Activated effector memory CD4-positive, alpha-beta T cell treated with Interleukin-2 at 50 U/mL for 16 hours (primary cell): Measurements from ENCODE around the gene GJB2.

Experiments used
- DNase-seq: peaks from one replicate; pipeline ENCODE4 v3.0.0-alpha.2; 2020

GJB2 gene

DNA sequence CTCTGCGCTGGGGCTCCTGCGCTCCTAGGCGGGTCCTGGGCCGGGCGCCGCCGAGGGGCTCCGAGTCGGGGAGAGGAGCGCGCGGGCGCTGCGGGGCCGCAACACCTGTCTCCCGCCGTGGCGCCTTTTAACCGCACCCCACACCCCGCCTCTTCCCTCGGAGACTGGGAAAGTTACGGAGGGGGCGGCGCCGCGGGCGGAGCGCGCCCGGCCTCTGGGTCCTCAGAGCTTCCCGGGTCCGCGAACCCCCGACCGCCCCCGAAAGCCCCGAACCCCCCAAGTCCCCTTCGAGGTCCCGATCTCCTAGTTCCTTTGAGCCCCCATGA, at the start of gene GJB2:
TSS of gene GJB2 (minus strand) at position 103 of the 326 bp plus-strand sequence. CDS start 3,357 bp downstream, outside the sequence.
- DNase-seq = no peak

- DNase-seq = no peak
Measured at GRCh38 chr13:20241593-20241992, 48.9 kb upstream of the GJB2 start.

DNA sequence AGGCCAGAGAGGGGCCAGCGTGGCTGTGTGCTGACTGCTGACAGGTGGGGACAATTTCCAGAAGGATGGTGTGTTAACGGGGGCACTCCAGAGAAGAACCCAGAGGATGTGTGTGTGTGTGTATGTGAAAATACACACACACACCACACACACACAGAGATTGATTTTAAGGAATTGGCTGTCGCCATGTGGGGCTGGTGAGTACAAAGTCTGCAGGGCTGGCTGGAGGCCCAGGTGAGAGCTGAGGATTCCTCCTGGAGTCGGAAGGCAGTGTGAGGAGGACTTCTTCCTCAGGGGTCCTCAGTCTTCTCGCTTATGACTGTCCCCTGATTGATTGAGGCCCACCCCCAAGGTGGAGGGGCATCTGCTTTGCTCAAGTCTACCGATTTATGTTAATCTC, 47.0 kb upstream of the GJB2 start:
- no peak for DNase-seq

DNA sequence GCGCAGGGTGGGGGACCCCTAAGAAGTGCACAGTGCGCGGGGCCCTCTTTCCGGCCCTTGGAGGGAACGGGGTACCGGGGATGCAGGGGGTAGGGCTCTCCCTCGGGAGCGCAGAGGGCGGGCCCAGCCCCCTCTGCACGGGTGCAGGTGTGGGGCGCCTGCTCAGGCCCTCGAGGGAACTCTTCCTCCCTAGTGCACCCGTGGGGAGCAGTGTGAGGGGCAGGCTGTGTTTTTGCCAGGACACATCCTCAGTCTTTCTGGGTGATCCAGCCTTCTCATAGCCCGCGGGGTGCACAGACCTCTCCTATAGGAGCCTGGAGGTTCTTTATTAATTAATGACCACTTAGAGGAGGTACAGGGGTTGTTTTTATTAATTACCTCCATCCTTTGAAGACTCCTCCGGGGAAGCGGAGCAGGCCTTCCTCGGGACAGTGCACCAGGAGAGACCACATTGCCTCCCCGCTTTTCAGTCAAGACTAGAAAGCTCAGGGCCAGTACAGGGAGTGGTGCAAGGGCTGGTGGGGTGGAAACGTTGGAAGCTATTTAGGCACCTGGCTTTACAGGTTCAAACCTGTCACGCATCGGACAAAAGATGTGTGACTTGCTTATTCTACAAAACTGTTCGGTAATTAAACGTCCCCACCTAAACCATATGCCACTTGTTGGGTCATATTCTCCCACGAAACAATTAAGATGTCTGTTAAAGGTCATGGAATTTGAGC, 40.0 kb upstream of the GJB2 start:
- no peak for DNase-seq

DNA sequence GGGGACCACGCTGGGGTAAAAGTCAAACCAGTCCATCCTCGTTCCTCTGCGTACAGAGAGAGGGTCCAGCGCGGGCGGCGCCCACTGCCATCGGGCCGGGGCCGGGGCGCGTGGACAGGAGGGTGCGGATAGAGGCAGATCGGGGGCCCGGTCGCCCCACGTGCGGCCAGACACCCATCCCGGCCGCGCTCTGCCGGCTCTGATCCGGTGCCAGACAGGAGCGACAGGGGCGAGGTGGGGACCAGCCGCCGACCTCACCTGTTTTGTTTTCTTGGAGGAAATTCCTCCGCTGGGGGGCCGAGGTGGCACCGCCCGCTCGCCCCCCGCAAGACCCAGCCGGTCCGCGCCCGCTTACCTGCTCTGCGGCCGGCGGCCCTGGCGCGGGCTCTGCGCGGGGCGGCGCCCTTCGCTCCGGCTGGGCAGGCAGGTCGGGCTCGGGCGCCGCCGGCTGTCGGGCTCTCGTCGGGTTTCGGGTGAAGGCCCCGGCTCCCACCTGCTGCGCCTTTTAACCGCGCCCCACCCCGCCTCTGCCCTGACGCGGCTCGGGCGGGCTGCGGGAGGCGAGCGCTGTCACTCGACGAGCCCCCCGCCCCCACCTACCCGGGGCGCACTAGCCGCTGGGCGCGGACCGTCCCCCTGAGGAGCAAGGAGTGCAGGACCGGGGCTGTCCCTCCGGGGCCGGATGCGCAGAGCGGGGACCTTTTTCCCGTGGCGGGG, 39.3 kb upstream of the GJB2 start, which contains the start of gene GJB6:
TSS of gene GJB6 (minus strand) at position 481 of the 717 bp plus-strand sequence. CDS start 8,839 bp downstream, outside the sequence.
- DNase-seq = peak; percentile 5

DNA sequence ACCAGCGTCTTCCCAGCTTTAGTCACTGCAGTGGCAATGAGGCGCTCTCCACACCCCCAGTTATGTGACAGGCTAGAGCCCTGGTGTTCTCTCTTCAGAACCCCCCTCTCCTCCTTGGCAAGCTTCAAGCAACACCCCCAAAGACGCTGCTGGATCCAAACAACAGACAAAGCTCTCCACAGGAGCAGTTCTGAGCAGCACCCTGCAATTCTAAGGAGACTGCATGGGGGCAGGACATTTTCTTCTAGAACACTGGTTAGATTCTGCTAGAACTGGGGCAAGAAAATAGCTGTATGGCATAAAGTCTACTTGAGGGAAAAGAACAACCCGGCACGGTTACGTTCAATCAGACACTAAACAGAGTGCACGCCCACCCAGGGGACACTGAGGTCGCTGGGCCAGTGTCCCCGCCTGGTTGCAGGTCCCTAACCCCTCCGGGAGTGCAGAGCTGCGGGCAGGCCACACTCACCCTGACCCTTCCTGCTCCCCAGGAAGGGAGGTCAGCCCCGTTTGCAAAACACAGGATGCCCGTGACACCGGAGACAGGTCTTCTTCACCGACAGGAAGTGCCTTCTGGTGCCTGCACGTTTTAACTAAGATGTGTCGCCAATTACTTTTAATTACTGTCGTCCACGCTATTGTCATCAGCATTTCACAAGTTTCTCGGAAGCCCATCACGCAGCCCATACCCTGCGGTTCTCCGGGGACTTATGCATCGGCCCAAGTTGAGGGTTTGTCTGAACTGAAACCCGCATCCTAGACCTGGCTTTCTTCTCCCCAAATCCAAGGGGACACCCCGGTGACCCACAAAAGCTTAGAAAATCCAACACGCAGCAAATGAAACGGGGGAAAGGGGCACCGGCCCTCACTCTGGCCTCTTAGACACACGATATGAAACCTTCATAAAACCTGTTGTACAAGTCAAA, 38.4 kb upstream of the GJB2 start:
- DNase-seq = no peak

- DNase-seq = no peak
Measured at GRCh38 chr13:20227730-20228129, 35.0 kb upstream of the GJB2 start.

DNA sequence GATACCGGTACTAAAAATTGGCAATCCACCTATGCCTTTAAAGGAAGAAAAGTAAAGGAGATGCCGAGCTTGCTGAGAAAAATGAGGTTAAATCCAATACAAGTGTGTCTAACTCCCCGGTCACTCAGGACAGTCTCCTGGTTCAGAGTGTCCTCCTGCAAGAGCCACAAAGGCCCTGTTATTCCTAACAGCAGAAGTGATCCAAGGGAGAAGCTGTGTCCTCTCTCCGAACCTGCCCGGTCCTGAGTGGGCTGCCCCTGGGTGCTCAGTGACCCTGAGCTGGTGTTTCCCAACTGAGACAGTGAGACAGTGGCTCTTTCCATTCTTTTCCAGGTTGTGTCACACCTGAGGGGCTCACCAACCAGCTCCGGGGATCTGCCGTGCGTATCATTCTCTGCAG, 34.5 kb upstream of the GJB2 start:
- DNase-seq = no peak

- no peak for DNase-seq
Measured at GRCh38 chr13:20222553-20222952, 29.8 kb upstream of the GJB2 start.

DNA sequence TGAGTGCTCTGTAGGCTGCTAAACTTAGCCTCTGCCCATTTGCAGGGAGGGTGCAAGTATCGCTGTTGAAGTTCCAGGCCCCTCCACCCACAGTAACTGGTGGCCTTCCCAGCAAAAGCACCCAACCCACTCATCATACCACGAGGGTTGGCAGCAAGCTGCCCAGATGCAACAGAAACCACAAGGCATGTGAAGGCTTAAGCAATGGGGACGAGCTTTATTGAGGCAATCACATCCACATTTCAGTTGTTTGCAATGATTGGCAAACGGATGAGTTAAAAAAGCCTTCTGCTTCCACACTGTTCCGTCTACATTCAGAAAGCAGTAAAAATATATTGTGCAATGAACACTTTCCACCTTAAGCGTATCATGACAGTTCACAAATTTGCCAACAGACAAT, 29.0 kb upstream of the GJB2 start:
- DNase-seq = no peak

GRCh38 chr13:20219577-20219976, 26.8 kb upstream of the GJB2 start:
- DNase-seq = no peak

- no peak for DNase-seq
Measured at GRCh38 chr13:20217168-20217567, 24.4 kb upstream of the GJB2 start.

DNA sequence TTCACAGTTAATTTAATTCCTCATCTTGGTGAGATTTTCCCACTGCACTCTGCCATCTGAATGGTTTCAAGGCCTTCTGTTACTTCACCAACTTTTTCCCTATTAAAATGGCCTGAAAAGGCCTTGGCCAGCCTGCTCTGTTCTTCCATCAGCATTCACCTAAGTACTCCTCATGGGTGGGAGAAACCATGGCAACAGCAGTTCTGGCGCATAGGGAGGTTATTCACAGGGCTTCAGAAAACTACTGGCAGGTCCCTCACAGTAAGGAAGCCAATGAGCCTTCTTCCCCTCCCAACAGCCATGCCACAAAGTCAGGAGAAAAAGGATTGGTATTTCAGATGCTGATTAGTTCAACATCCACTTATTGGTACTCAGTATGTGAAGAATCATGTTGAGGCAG, 17.2 kb upstream of the GJB2 start:
- no peak for DNase-seq

- DNase-seq = no peak
Measured at GRCh38 chr13:20206698-20207235, 14.0 kb upstream of the GJB2 start.

DNA sequence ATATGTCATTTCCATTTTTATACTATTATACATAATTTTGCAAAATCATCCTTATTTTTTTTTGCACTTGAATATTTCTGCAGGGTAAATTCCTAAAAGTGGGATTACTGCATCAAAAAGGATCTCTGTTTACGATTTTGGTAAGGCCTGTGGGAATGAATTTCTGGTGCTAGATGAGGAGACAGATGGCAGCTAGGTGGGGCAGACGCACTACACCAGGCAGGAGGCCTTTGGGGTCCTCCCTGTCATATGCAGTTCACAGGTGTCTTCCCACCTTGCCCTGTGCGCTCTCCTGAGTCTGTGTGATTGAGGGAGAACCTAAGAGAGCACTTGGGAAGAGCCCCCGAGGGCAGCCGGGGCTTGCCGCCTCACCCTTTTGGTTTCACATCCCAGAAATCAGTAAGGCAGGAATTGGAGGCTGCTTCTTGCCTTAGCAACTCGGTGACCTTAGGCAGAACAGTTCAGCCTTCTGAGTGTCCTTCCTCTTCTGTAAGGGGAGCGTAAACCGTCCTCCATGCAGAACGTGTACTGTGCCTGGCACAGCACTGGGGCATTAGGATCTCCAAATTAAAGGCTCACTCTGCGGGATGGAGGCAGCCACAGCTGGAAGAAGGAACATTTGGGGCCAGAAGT, 13.4 kb upstream of the GJB2 start:
- no peak for DNase-seq

DNA sequence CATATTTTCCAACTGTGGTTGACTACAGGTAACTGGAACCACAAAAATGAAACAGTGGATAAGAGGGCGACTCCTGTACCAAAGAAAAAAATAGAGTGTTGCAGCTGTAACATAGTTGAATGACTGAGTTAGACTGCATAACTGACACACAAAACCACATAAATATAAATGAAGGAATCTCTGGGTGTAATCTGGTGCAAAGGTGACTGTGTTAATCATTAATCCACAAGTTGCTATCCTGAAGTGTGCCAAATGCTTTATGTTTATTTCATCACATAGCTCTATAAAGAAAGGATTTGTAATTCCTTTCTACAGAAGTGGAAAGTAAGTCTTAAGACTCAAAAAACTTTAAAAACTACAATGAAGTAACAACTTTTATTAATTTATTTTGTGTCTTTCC, 6.0 kb upstream of the GJB2 start:
- no peak for DNase-seq

GRCh38 chr13:20197361-20197834, 4.7 kb upstream of the GJB2 start:
- DNase-seq = no peak

- no peak for DNase-seq
Measured at GRCh38 chr13:20195801-20196200, 3.1 kb upstream of the GJB2 start.

GRCh38 chr13:20193907-20194631, 1.3 kb upstream of the GJB2 start:
- DNase-seq = no peak

GRCh38 chr13:20193162-20193906, 596 bp upstream of the GJB2 start:
- DNase-seq = no peak
